KMS-11 (cell line): ENCODE data around the gene ELAVL1.

Source experiments
- H2AFZ ChIP-seq: fragments of 200-600 bp; sonication (generic); 2 replicates; pipeline ENCODE4 v1.6.1; 2016; ENCODE audit warnings: antibody characterized with exemption, mixed run types, low read depth
- H3K27ac ChIP-seq: fragments of 200-600 bp; sonication (generic); 2 replicates; pipeline ENCODE4 v1.6.1; 2016; ENCODE audit warnings: mild to moderate bottlenecking, mixed run types
- H3K27me3 ChIP-seq: fragments of 200-600 bp; sonication (generic); 2 replicates; pipeline ENCODE4 v1.6.1; 2017; ENCODE audit warnings: mild to moderate bottlenecking, low read depth, mixed run types, moderate library complexity; ENCODE audit not compliant: insufficient read depth
- H3K36me3 ChIP-seq: fragments of 200-600 bp; sonication (generic); 2 replicates; pipeline ENCODE4 v1.6.1; 2017; ENCODE audit warnings: mild to moderate bottlenecking, mixed run types; ENCODE audit not compliant: insufficient read depth
- H3K4me1 ChIP-seq: fragments of 200-600 bp; sonication (generic); 2 replicates; pipeline ENCODE4 v1.6.1; 2016; ENCODE audit warnings: mild to moderate bottlenecking, low read depth, mixed run types; ENCODE audit not compliant: poor library complexity, severe bottlenecking
- H3K4me2 ChIP-seq: fragments of 200-600 bp; sonication (generic); 2 replicates; pipeline ENCODE4 v1.7.0; 2016; ENCODE audit warnings: mild to moderate bottlenecking, mixed run types
- H3K4me3 ChIP-seq: fragments of 200-600 bp; sonication (generic); IDR thresholded peaks from 2 replicates; pipeline ENCODE4 v1.6.1; 2017; ENCODE audit warnings: low read depth, low read length, mixed read lengths; ENCODE audit not compliant: insufficient read depth
- H3K79me2 ChIP-seq: fragments of 200-600 bp; sonication (generic); 2 replicates; pipeline ENCODE4 v1.6.1; 2016; ENCODE audit warnings: low read depth, mixed run types; ENCODE audit not compliant: insufficient read depth
- H3K9ac ChIP-seq: fragments of 200-600 bp; sonication (generic); 2 replicates; pipeline ENCODE4 v1.6.1; 2016; ENCODE audit warnings: mild to moderate bottlenecking, mixed run types
- H4K20me1 ChIP-seq: fragments of 200-600 bp; sonication (generic); 2 replicates; pipeline ENCODE4 v1.6.1; 2016; ENCODE audit warnings: mild to moderate bottlenecking, mixed run types; ENCODE audit not compliant: insufficient read depth
- TF ChIP-seq, protein P1 (sequence below): fragments of 200-600 bp; sonication (generic); conservative IDR thresholded peaks from 2 replicates; pipeline ENCODE4 v1.6.1; 2017; ENCODE audit warnings: low read depth, mild to moderate bottlenecking, antibody characterized with exemption, low read length, moderate library complexity, mixed read lengths

The ELAVL1 gene

DNA sequence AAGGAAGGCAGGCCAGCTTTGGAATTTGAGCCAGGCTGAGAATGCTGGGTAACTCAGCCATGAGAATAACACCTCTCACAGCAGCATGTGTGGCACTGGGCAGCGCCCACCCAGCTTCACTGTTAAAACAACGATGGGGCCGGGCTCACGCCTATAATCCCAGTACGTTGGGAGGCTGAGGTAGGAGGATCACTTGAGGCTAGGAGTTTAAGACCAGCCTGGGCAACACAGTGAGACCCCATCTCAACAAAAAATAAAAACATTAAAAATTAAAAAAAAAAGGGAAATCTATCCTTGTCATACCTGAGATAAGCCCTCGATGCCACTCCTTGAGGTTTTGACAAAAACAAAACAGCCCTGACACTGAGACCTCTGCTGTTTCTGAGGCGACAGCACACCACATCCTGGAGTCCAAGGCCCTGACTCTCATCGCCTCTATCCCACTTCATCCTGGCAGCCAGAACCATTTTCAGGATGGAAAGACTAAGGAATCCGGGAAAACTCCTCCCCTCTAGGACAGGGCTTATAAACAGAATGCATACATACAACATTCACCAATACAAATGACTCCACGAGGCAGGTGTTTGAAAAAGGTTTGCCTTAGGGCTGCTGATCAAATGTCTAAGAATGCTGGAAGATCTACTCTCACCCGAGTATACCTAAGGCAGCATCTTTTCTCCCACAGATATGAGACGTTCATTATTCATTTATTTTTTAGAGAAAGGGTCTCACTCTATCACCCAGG lies 39.3 kb downstream of the ELAVL1 start:
- no peak overlapping the region for H3K4me2 ChIP-seq
- H3K4me3 ChIP-seq: no peak overlapping the region
- no peaks in the 10 kb centered on the region for H3K4me1 ChIP-seq
- TF ChIP-seq, protein P1, sequence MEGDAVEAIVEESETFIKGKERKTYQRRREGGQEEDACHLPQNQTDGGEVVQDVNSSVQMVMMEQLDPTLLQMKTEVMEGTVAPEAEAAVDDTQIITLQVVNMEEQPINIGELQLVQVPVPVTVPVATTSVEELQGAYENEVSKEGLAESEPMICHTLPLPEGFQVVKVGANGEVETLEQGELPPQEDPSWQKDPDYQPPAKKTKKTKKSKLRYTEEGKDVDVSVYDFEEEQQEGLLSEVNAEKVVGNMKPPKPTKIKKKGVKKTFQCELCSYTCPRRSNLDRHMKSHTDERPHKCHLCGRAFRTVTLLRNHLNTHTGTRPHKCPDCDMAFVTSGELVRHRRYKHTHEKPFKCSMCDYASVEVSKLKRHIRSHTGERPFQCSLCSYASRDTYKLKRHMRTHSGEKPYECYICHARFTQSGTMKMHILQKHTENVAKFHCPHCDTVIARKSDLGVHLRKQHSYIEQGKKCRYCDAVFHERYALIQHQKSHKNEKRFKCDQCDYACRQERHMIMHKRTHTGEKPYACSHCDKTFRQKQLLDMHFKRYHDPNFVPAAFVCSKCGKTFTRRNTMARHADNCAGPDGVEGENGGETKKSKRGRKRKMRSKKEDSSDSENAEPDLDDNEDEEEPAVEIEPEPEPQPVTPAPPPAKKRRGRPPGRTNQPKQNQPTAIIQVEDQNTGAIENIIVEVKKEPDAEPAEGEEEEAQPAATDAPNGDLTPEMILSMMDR: no peak
- 0 out of 2 replicates have a peak, but pooled peaks cover 4% of the 10 kb centered on the region for H3K36me3 ChIP-seq
- H3K79me2 ChIP-seq: no peaks in the 10 kb centered on the region
- no peaks in the 10 kb centered on the region for H4K20me1 ChIP-seq
- H3K27ac ChIP-seq: no peak overlapping the region
- H3K27me3 ChIP-seq: no peaks in the 10 kb centered on the region
- no peak overlapping the region for H3K9ac ChIP-seq
- no peak overlapping the region for H2AFZ ChIP-seq

GRCh38 chr19:7965259-7965841 lies 40.1 kb downstream of the ELAVL1 start:
- H3K9ac ChIP-seq: no peak overlapping the region
- H3K79me2 ChIP-seq: no peaks in the 10 kb centered on the region
- no peak overlapping the region for H2AFZ ChIP-seq
- H3K4me2 ChIP-seq: no peak overlapping the region
- TF ChIP-seq, protein P1: no peak
- no peaks in the 10 kb centered on the region for H3K4me1 ChIP-seq
- H4K20me1 ChIP-seq: no peaks in the 10 kb centered on the region
- no peak overlapping the region for H3K4me3 ChIP-seq
- 0 out of 2 replicates have a peak, but pooled peaks cover 4% of the 10 kb centered on the region for H3K36me3 ChIP-seq
- no peak overlapping the region for H3K27ac ChIP-seq
- H3K27me3 ChIP-seq: no peaks in the 10 kb centered on the region

- H3K4me3 ChIP-seq: no peak overlapping the region
- H3K79me2 ChIP-seq: no peaks in the 10 kb centered on the region
- no peaks in the 10 kb centered on the region for H4K20me1 ChIP-seq
- TF ChIP-seq, protein P1: no peak
- H3K4me2 ChIP-seq: no peak overlapping the region
- no peak overlapping the region for H3K9ac ChIP-seq
- no peak overlapping the region for H3K27ac ChIP-seq
- no peak overlapping the region for H2AFZ ChIP-seq
- no peaks in the 10 kb centered on the region for H3K27me3 ChIP-seq
- H3K36me3 ChIP-seq: 0 out of 2 replicates have a peak, but pooled peaks cover 4% of the 10 kb centered on the region
- no peaks in the 10 kb centered on the region for H3K4me1 ChIP-seq
Observed at GRCh38 chr19:7963566-7963965, 41.9 kb downstream of the ELAVL1 start.

DNA sequence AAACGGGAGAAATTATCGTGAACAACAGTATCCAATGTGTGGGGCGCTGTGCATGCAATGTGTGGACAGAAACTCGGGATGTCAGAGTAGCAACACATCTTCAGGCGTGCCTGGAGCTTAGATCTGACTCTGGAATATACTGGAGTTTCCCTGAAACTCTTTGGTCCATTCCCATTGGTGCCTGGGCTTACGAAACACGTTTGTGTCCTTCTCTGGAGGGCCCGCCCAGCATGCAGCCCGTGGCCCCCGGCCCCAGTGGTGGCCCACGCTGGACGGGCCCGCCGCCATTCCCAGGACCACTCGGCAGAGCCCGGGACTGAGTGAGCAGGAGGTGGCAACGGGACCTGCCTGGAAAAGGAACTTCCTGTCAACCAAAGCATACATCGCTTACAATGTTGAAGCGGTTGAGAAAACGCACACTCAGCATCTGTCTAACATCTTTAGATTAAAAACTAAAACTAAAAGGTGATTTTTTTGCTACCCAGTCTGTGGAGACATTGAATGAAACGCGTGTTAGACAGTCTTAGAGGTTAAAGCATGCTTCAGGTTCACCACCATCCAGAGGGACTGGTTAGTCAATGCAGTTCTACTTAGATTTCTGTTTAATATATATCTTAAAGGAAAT lies 42.7 kb downstream of the ELAVL1 start:
- Histone ChIP-seq H3K79me2 (no peaks in the 10 kb centered on the region), H3K36me3 (0 out of 2 replicates have a peak, but pooled peaks cover 4% of the 10 kb centered on the region), H3K4me2 (no peak overlapping the region), H3K27me3 (no peaks in the 10 kb centered on the region), H3K27ac (no peak overlapping the region), H3K4me1 (no peaks in the 10 kb centered on the region), H2AFZ (no peak overlapping the region), H3K9ac (no peak overlapping the region), H4K20me1 (no peaks in the 10 kb centered on the region), H3K4me3 (no peak overlapping the region)
- TF ChIP-seq, protein P1: no peak
